Measurements from ENCODE around the gene MERTK.

DNA sequence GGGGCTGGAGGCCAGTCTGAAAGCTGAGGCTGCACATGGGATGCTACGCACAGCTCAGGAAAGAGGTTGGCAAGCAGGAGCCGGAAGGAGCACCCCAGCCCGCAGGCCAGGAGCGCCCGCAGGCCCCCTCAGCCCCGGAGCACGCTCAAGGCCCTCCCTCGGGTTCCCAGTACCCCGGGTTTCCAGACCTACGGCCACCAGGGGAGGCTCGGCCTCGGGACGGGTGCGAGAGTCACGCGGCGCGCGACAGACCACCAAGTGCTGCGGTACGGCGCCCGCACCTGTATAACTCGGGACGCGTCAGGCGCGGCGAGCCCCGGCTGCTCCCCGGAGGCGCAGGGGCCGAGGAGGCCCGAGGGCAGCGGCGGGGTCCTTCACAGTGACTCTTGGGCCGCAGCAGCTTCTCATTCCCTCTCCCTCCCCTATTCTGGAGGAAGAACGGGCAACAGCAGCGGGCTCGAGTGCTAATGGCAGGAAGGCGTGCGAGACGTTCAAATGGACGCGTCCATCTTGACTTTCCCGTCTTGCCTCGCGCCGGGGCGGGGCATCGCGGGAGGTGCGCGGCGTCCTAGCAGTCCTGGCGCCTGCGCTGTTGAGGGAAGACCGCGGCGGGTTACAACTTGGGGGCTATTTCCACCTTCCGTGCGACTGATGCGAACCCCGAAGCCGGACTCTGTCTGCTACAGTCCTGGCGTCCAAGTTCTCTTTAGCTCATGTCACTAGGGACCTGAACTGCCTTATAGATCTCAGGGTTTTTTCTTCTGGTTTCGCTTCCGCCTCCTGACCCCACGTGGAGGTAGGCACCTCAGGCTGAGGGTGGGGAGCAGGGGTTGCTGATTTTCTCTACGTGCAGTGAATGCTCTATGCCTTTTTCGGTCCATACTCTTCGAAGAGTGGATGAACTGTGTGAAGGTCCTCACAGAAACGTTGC lies 14.5 kb upstream of the MERTK start, which contains the start of gene ANAPC1:
- TF ChIP-seq, protein P1, sequence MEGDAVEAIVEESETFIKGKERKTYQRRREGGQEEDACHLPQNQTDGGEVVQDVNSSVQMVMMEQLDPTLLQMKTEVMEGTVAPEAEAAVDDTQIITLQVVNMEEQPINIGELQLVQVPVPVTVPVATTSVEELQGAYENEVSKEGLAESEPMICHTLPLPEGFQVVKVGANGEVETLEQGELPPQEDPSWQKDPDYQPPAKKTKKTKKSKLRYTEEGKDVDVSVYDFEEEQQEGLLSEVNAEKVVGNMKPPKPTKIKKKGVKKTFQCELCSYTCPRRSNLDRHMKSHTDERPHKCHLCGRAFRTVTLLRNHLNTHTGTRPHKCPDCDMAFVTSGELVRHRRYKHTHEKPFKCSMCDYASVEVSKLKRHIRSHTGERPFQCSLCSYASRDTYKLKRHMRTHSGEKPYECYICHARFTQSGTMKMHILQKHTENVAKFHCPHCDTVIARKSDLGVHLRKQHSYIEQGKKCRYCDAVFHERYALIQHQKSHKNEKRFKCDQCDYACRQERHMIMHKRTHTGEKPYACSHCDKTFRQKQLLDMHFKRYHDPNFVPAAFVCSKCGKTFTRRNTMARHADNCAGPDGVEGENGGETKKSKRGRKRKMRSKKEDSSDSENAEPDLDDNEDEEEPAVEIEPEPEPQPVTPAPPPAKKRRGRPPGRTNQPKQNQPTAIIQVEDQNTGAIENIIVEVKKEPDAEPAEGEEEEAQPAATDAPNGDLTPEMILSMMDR (IDR thresholded peaks at IDR 0.05; ENCODE audit: insufficient read depth, low read depth, low read length), result no peak
- no peak for TF ChIP-seq EZH2 (IDR thresholded peaks at IDR 0.05; ENCODE audit: insufficient read depth, low read length)

Data from astrocyte (in vitro differentiated cells and primary cell).